COLO668 (cell line): ENCODE data around the gene ANKS1B.

ENCODE experiments used
- DNase-seq: peaks from one replicate; lab custom pipeline; 2025; ENCODE audit not compliant: unreplicated experiment; lab: John Stamatoyannopoulos, UW

ANKS1B gene

GRCh38 chr12:98744680-98745079 is 1240.1 kb downstream of the ANKS1B start:
- no peak for DNase-seq

GRCh38 chr12:98743362-98743953 is 1241.3 kb downstream of the ANKS1B start:
- peak; percentile 25 for DNase-seq

- no peak for DNase-seq
These were observed 1243.0 kb downstream of the ANKS1B start for GRCh38 chr12:98741556-98742265.

- no peak for DNase-seq
These were observed 1243.6 kb downstream of the ANKS1B start for GRCh38 chr12:98741196-98741555.

- no peak for DNase-seq
These were observed 1244.0 kb downstream of the ANKS1B start for GRCh38 chr12:98740751-98741150.

- DNase-seq: no peak
These were observed 1246.2 kb downstream of the ANKS1B start for GRCh38 chr12:98738539-98738938.

- DNase-seq: no peak
These were observed 1246.7 kb downstream of the ANKS1B start for GRCh38 chr12:98738002-98738401.

GRCh38 chr12:98737322-98737712 is 1247.4 kb downstream of the ANKS1B start:
- peak; percentile 57 for DNase-seq

- DNase-seq: peak; percentile 73
These were observed 1248.1 kb downstream of the ANKS1B start for GRCh38 chr12:98736352-98737321.

GRCh38 chr12:98735821-98736220 is 1248.9 kb downstream of the ANKS1B start:
- DNase-seq: no peak

- no peak for DNase-seq
These were observed 1250.9 kb downstream of the ANKS1B start for GRCh38 chr12:98733667-98734350.

- DNase-seq: no peak
These were observed 1254.3 kb downstream of the ANKS1B start for GRCh38 chr12:98730412-98730811.

- no peak for DNase-seq
These were observed 1257.5 kb downstream of the ANKS1B start for GRCh38 chr12:98727196-98727595.

- peak; percentile 62 for DNase-seq
These were observed 1259.1 kb downstream of the ANKS1B start for GRCh38 chr12:98725476-98726247.

GRCh38 chr12:98724384-98725155 is 1260.2 kb downstream of the ANKS1B start:
- no peak for DNase-seq

- no peak for DNase-seq
These were observed 1263.5 kb downstream of the ANKS1B start for GRCh38 chr12:98721204-98721702.

GRCh38 chr12:98719515-98720504 is 1264.9 kb downstream of the ANKS1B start:
- no peak for DNase-seq

- no peak for DNase-seq
These were observed 1270.3 kb downstream of the ANKS1B start for GRCh38 chr12:98714426-98714825.
